ENCODE measurements around the gene NDUFS7. TPM values are rescaled to one million over a fixed set of nuclear protein-coding genes. Genes with fewer than 3 reads are reported as not detected.

NDUFS7 gene
- total RNA-seq, 4 donors from 2014 or later: 108 to 217 (median 128) TPM

DNA sequence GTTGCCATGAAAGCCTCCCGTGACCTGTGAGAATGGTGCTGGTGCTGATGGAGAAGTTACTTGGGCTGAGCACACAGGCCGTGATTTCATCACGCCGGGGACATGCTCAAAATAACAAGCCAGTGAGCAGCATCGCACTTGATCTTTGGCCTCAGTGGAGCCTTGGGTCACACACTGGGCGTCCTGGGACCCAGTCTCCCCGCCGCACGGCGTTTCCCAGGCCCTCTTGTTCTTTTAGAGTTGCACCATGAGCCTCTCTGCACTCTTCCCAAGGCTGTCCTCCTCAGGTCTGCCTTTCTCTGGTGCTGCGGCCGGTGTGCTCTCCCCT, 9.5 kb upstream of the NDUFS7 start:
- TF ChIP-seq, protein P1, sequence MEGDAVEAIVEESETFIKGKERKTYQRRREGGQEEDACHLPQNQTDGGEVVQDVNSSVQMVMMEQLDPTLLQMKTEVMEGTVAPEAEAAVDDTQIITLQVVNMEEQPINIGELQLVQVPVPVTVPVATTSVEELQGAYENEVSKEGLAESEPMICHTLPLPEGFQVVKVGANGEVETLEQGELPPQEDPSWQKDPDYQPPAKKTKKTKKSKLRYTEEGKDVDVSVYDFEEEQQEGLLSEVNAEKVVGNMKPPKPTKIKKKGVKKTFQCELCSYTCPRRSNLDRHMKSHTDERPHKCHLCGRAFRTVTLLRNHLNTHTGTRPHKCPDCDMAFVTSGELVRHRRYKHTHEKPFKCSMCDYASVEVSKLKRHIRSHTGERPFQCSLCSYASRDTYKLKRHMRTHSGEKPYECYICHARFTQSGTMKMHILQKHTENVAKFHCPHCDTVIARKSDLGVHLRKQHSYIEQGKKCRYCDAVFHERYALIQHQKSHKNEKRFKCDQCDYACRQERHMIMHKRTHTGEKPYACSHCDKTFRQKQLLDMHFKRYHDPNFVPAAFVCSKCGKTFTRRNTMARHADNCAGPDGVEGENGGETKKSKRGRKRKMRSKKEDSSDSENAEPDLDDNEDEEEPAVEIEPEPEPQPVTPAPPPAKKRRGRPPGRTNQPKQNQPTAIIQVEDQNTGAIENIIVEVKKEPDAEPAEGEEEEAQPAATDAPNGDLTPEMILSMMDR (IDR thresholded peaks at IDR 0.05): no peak
- no peak for TF ChIP-seq POLR2A (IDR thresholded peaks at IDR 0.05)
- no peak overlapping the region for H3K4me3 ChIP-seq (ENCODE audit: low read depth, poor library complexity, severe bottlenecking)
- intact Hi-C loops (cut with DNase I; ENCODE audit: low total_unique reads): no loop called here
- no peak for DNase-seq (ENCODE audit: low spot score in 2 of 2)
- WGBS, 2 donors: 96 to 98% methylated on average over 11 to 12 of the region's 12 CpGs

DNA sequence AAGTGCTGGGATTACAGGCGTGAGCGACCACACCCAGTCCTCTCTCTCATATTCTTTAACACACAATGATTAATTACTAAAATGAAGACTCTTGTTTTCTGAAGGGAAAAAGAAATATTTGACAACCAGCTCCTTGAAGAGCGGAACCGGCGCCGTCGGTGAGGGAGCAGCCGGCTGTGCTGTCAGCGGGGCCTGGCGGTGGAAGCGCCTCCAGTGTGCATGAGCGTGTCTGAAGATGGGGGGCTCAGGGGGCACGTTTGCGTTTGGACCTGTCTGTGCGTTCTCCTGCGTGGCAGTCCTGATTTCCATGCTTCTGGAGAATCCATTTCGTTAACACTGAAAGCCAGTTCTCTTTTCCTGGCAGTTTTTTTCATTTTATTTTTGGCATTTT, 7.3 kb upstream of the NDUFS7 start:
- no peak overlapping the region for H3K4me3 ChIP-seq (ENCODE audit: low read depth, poor library complexity, severe bottlenecking)
- TF ChIP-seq, protein P1 (IDR thresholded peaks at IDR 0.05): no peak
- TF ChIP-seq POLR2A (IDR thresholded peaks at IDR 0.05): no peak
- no peak for DNase-seq (ENCODE audit: low spot score in 2 of 2)
- WGBS, 2 donors: 93% methylated on average over 17 of the region's 17 CpGs
- intact Hi-C loops (cut with DNase I; ENCODE audit: low total_unique reads): no loop called here

DNA sequence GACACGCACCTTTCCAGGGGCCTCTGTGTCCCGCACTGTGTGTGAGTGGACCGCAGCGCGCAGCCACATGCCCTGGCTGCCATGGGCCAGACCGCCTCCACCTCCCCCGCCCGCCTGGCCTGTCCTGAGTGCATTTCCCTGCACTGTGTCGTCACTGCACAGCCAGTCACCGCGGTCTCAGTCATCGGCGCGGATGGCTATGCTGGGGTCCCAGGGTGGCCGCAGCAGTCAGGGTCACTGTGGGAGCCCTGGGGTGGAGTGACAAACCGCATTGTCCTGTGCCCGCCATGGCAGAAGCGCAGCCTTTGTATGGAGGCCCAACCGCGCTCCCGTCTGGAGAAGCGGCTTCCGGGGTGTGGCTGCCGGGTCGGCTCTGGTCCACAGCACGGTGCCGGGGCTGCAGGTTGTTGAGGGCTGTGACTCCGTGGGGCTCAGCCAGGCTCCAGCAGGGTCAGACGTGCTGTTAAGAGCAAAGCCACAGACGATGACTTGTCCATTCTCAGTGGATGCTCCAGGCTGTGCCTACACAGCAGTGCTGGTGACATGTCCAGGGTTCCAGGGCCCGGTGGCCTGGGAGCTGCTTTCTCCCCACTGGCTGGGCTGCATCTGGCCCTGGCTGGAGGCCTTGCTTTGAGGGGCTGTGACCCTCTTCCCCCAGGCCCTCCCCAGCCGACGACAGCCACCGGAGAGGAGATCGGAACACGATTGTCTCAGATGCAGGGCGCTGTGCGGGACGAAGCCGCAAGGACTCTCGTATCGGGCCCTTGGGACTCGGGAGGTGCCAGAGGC, 6.3 kb upstream of the NDUFS7 start:
- intact Hi-C loops (cut with DNase I; ENCODE audit: low total_unique reads): no loop called here
- no peak for DNase-seq (ENCODE audit: low spot score in 2 of 2)
- WGBS, 2 donors: 95 to 97% methylated on average over 36 to 43 of the region's 43 CpGs
- TF ChIP-seq POLR2A (IDR thresholded peaks at IDR 0.05): no peak
- TF ChIP-seq, protein P1 (IDR thresholded peaks at IDR 0.05): no peak
- H3K4me3 ChIP-seq (ENCODE audit: low read depth, poor library complexity, severe bottlenecking): no peak overlapping the region

DNA sequence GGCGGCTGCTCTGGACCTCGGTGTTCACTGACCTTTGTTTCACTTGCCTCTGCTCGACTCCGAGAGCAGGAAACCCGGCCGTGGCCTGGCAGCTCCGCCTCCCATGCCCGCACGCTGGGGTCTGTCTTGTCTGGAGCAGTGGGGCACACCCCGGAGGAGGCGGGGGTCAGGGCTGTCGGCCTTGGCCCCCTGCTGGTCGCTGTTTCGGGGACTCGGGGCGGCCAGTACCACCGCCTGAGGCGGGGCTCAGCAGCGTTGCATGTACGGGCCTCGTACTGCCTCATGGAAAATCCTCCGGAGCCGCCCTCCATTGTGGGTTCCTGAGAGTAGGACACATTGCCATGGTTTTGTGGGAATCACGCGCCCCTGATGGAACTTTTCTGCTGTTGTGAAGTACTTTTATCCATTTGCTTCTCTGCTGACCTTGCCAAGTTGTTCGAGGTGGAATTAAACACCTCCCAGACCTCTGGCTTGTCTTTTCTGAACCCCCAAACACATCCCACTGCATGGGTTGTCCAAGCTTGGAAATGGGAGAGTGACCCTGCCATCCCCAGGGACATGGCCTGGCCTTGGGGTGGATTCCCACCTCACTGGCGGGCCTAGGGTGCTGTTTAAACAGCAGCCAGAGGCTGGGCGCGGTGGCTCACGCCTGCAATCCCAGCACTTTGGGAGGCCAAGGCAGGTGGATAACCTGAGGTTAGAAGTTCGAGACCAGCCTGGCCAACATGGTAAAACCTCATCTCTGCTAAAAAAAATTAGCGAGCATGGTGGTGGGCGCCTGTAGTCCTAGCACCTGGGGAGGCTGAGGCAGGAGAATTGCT, 5.5 kb upstream of the NDUFS7 start:
- no peak for DNase-seq (ENCODE audit: low spot score in 2 of 2)
- 84 to 90% methylated on average over 21 to 26 of the region's 33 CpGs for WGBS, 2 donors
- no peak overlapping the region for H3K4me3 ChIP-seq (ENCODE audit: low read depth, poor library complexity, severe bottlenecking)
- intact Hi-C loops (cut with DNase I; ENCODE audit: low total_unique reads): no loop called here
- TF ChIP-seq, protein P1 (IDR thresholded peaks at IDR 0.05): no peak
- no peak for TF ChIP-seq POLR2A (IDR thresholded peaks at IDR 0.05)

DNA sequence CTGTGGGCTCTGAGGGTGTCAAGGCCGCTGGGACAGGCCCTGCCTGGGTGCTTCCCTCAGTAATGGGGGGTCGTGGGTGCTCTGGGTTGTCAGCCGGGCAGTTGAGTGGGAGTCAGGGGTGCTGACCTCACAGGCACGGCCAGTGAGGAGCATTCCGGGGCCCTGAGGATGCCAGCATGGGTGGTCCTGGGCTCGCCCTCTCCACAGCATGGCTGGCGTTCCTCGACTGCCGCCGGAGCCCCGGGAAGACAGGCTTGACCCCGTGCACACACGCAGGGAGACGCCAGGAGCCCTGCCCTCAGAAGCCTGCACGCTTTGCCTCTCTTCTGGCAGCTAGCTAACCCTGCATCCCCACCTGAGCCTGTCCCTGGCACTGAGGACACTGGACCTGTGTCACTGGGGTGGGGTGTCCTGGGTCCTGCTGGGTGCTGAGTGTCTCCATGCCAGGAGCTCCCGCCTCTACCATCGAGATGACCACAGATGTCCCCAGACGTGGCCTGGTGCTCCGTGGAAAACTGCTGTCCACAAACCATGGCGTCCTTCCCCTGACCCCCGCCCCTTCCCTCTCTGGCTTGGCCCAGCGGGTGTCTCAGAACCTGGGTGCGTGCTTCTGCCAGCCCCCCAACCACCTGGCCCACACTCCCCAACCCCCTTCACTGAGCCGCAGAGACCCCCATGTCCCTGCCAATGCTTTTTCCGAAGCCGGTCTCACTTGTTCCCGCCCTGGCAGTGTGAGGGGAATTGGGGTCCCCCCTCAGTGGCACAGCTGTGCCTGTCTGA, 4.4 kb upstream of the NDUFS7 start:
- TF ChIP-seq, protein P1 (IDR thresholded peaks at IDR 0.05): no peak
- no peak for TF ChIP-seq POLR2A (IDR thresholded peaks at IDR 0.05)
- intact Hi-C loops (cut with DNase I; ENCODE audit: low total_unique reads): no loop called here
- H3K4me3 ChIP-seq (ENCODE audit: low read depth, poor library complexity, severe bottlenecking): no peak overlapping the region
- DNase-seq (ENCODE audit: low spot score in 2 of 2): no peak
- WGBS, 2 donors: 71 to 80% methylated on average over 23 to 27 of the region's 27 CpGs
